Effector memory CD8-positive, alpha-beta T cell (primary cell): ENCODE results near the gene GLIS1.
A peak's percentile ranks its signal among the peaks of the same experiment; 100 is the strongest.
"Not testable (repeated sequence)": the region's sequence is repeated elsewhere in the genome, so short reads cannot be mapped to it uniquely, and the experiment has no call there.

Source experiments
- ATAC-seq: fragments of 150-1000 bp; cut with Tn5 transposase; replicated peaks from 2 replicates; pipeline ENCODE4 v1.10.0; 2021; ENCODE audit warnings: mild to moderate bottlenecking, moderate library complexity
- DNase-seq, 3 experiments: peaks; one replicate each; pipeline ENCODE4 v3.0.0; 2021
- H3K27ac Mint-ChIP-seq, 2 donors: one replicate each; pipeline ENCODE4 v1.8.0; 2022; ENCODE audit warnings: mild to moderate bottlenecking in 2 of 2, mixed read lengths in 2 of 2, moderate library complexity in 2 of 2
- H3K27me3 Mint-ChIP-seq, 2 donors: one replicate each; pipeline ENCODE4 v1.8.0; 2022; ENCODE audit warnings: mixed read lengths in 2 of 2
- H3K36me3 Mint-ChIP-seq: one replicate; pipeline ENCODE4 v1.8.0; 2022; ENCODE audit warnings: mild to moderate bottlenecking, moderate library complexity, mixed read lengths; ENCODE audit not compliant: insufficient read depth
- H3K4me1 Mint-ChIP-seq, 2 donors: one replicate each; pipeline ENCODE4 v1.8.0; 2022; ENCODE audit warnings: low read depth in 2 of 2, mixed read lengths in 2 of 2
- H3K4me3 Mint-ChIP-seq, 2 donors: one replicate each; pipeline ENCODE4 v1.8.0; 2022; ENCODE audit warnings: mild to moderate bottlenecking in 2 of 2, mixed read lengths in 2 of 2, moderate library complexity in 2 of 2
- H3K9me3 Mint-ChIP-seq, 2 donors: one replicate each; pipeline ENCODE4 v1.8.0; 2022; ENCODE audit warnings: mixed read lengths in 2 of 2

The GLIS1 gene

GRCh38 chr1:53653631-53654030, 85.3 kb downstream of the GLIS1 start:
- Mint-ChIP-seq H3K27me3 (peaks cover 10 to 45% of the 10 kb centered on the region in 2 donors), H3K9me3 (no peaks in the 10 kb centered on the region), H3K4me1 (no peaks in the 10 kb centered on the region), H3K27ac (no peak overlapping the region), H3K36me3 (no peaks in the 10 kb centered on the region), H3K4me3 (no peak overlapping the region)
- no peak for DNase-seq
- ATAC-seq, result no peak

- Mint-ChIP-seq H3K4me1 (no peaks in the 10 kb centered on the region), H3K27ac (no peak overlapping the region), H3K27me3 (peaks cover 9 to 45% of the 10 kb centered on the region in 2 donors), H3K36me3 (no peaks in the 10 kb centered on the region), H3K9me3 (no peaks in the 10 kb centered on the region), H3K4me3 (no peak overlapping the region)
- DNase-seq (no peak), ATAC-seq (no peak)
Observed at GRCh38 chr1:53653200-53653575, 85.8 kb downstream of the GLIS1 start.

DNA sequence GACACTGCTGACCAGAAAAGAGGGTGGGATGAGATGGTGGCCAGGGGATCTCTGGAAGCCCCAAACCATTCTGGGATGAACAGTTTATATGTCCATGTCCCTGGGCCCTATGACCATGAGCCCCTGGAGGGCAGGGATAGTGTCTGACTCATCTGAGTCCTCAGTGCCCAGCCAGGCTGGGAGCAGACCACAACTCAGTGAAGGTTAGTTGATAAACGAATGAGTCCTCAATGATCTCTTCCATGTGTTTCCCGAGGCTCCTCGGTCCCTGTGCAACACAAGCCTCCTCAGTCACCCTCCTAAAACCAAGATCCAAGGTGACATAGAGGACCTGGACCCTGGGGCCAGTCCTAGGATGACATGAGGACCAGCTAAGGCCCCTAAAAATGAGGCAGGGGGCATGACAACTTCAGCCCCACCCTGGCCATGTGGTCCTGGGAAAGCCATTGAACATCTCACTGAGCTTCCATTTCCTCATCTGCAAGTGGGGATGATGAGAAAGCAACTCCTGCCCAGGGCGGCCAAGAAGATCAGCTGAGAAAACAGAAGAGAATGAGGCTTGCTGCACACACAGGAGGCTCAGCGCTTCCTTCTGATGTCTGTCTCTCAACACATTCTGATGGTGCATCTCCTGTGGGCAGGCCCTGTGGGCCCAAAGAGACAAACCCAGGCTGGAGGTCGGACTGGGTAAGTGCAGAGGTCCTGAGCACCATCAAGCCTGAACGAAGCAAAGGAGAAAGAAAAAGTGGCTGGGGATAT, 86.3 kb downstream of the GLIS1 start:
- H3K4me1 Mint-ChIP-seq, result no peaks in the 10 kb centered on the region
- no peak overlapping the region for H3K4me3 Mint-ChIP-seq
- H3K27me3 Mint-ChIP-seq, result peaks cover 6 to 45% of the 10 kb centered on the region in 2 donors
- DNase-seq, result no peak
- no peaks in the 10 kb centered on the region for H3K9me3 Mint-ChIP-seq
- H3K27ac Mint-ChIP-seq, result no peak overlapping the region
- no peaks in the 10 kb centered on the region for H3K36me3 Mint-ChIP-seq
- ATAC-seq, result no peak

- Mint-ChIP-seq H3K9me3 (no peaks in the 10 kb centered on the region), H3K27me3 (peaks cover 2 to 40% of the 10 kb centered on the region in 2 donors), H3K27ac (no peak overlapping the region), H3K4me1 (no peaks in the 10 kb centered on the region), H3K4me3 (no peak overlapping the region), H3K36me3 (no peaks in the 10 kb centered on the region)
- no peak for ATAC-seq
- DNase-seq, result no peak
Observed at GRCh38 chr1:53651356-53651755, 87.6 kb downstream of the GLIS1 start.

GRCh38 chr1:53648516-53648915, 90.4 kb downstream of the GLIS1 start:
- DNase-seq (no peak), ATAC-seq (no peak)
- no peak overlapping the region for H3K4me3 Mint-ChIP-seq

DNA sequence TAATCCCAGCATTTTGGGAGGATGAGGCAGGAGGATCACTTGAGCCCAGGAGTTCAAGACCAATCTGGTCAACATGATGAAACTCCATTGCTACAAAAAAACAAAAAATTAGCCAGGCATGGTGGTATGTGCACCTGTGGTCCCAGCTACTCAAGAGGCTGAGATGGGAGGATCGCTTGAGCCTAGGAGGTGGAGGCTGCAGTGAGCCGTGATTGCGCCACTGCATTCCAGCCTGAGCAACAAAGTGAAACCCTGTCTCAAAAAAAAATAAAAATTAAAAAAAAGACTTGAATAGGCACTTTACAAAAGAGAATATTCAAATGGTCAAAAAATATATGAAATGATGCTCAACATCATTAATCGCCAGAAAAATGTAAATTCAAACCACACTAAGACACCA, 91.0 kb downstream of the GLIS1 start:
- H3K36me3 Mint-ChIP-seq, H3K4me1 Mint-ChIP-seq, H3K4me3 Mint-ChIP-seq, DNase-seq, H3K27ac Mint-ChIP-seq, ATAC-seq, H3K9me3 Mint-ChIP-seq: not testable (repeated sequence)
- peaks cover 0 to 22% of the 10 kb centered on the region in 2 donors for H3K27me3 Mint-ChIP-seq

More at GRCh38 chr1:53648516-53648915, 90.4 kb downstream of the GLIS1 start:
- Mint-ChIP-seq H3K36me3 (no peaks in the 10 kb centered on the region), H3K9me3 (no peaks in the 10 kb centered on the region), H3K27ac (peak overlapping the region in 1 of 2 donors; percentile 4), H3K27me3 (peaks cover 0 to 22% of the 10 kb centered on the region in 2 donors), H3K4me1 (no peaks in the 10 kb centered on the region)

GRCh38 chr1:53646732-53647131, 92.2 kb downstream of the GLIS1 start:
- no peak for DNase-seq
- H3K4me1 Mint-ChIP-seq, result no peaks in the 10 kb centered on the region
- no peak for ATAC-seq
- H3K9me3 Mint-ChIP-seq, result no peaks in the 10 kb centered on the region
- H3K36me3 Mint-ChIP-seq, result no peaks in the 10 kb centered on the region
- no peak overlapping the region for H3K4me3 Mint-ChIP-seq
- H3K27me3 Mint-ChIP-seq, result peaks cover 0 to 22% of the 10 kb centered on the region in 2 donors
- H3K27ac Mint-ChIP-seq, result no peak overlapping the region

DNA sequence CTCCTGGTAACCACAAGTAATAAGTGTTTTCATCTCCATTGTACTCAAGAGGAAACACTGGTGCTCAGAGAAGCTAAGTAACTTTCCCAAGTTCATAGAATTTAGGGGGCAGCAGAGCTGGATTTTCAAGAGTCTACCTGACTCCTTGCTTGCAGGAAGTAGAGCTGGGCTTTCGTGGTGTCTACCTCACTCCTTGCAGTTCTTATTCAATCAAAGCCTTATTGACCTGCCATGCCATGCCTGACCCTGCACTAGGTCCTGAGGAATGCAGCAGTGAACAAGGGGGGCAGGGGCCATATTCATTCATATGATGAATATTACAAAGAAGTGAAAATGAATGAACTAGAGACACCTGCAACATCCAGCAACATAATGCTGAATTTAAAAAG, 93.3 kb downstream of the GLIS1 start:
- ATAC-seq, result no peak
- no peak for DNase-seq
- Mint-ChIP-seq H3K27ac (no peak overlapping the region), H3K9me3 (no peaks in the 10 kb centered on the region), H3K36me3 (no peaks in the 10 kb centered on the region), H3K27me3 (peaks cover 0 to 22% of the 10 kb centered on the region in 2 donors), H3K4me1 (no peaks in the 10 kb centered on the region), H3K4me3 (no peak overlapping the region)

- Mint-ChIP-seq H3K4me3 (no peak overlapping the region), H3K27ac (no peak overlapping the region), H3K36me3 (no peaks in the 10 kb centered on the region), H3K4me1 (no peaks in the 10 kb centered on the region), H3K27me3 (peaks cover 0 to 22% of the 10 kb centered on the region in 2 donors), H3K9me3 (no peaks in the 10 kb centered on the region)
- no peak for ATAC-seq
- DNase-seq, result no peak
Observed at GRCh38 chr1:53644909-53645689, 93.9 kb downstream of the GLIS1 start.

GRCh38 chr1:53644496-53644895, 94.5 kb downstream of the GLIS1 start:
- Mint-ChIP-seq H3K4me1 (no peaks in the 10 kb centered on the region), H3K9me3 (no peaks in the 10 kb centered on the region), H3K36me3 (no peaks in the 10 kb centered on the region), H3K4me3 (no peak overlapping the region), H3K27ac (no peak overlapping the region), H3K27me3 (peaks cover 0 to 22% of the 10 kb centered on the region in 2 donors)
- ATAC-seq (no peak), DNase-seq (no peak)

GRCh38 chr1:53643881-53644390, 95.0 kb downstream of the GLIS1 start:
- no peak for DNase-seq
- no peak overlapping the region for H3K4me3 Mint-ChIP-seq
- no peaks in the 10 kb centered on the region for H3K4me1 Mint-ChIP-seq
- H3K36me3 Mint-ChIP-seq, result no peaks in the 10 kb centered on the region
- no peak overlapping the region for H3K27ac Mint-ChIP-seq
- no peak for ATAC-seq
- H3K27me3 Mint-ChIP-seq, result peaks cover 0 to 22% of the 10 kb centered on the region in 2 donors
- no peaks in the 10 kb centered on the region for H3K9me3 Mint-ChIP-seq

DNA sequence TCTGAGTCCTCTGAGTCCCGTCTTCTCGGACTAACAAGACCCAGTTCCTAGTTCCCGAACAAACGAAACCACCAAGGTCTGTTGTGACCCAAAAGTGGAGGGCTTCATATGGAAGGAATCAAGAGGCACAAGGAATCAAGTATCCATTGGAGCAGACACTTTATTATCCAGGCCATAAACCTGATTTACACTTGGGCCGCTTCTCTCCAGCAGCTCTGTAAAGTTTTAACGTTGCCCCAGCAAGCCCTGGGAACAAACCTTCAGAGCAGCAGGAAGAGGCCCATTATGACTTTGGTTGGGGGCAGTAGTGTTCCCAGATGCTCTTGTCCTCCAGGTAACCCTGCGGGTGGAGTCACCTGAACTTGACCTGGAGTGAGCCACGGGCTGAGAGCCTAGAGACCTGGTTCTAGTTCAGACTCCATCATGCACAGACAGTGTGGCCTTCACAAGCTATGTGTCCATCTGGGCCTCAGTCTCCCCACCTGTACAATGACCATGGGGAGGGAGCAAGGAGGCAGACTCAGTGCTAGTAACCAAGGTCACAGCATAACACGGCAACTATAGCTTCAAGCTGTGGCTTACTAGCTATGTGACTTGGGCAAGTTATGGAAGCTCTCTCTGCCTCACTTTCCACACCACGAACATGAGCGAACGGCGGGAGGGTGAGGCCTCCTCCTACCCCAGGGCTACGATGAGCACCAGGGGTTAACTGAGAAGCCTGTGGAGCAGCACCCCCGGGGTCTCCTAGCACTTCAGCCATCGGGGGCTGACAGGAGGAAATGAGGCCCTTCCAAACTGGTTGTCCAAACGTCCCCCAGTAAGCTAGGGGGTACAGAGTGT, 95.7 kb downstream of the GLIS1 start:
- DNase-seq, result no peak
- Mint-ChIP-seq H3K36me3 (no peaks in the 10 kb centered on the region), H3K9me3 (no peaks in the 10 kb centered on the region), H3K27ac (no peak overlapping the region), H3K4me1 (no peaks in the 10 kb centered on the region), H3K27me3 (peaks cover 0 to 19% of the 10 kb centered on the region in 2 donors), H3K4me3 (no peak overlapping the region)
- ATAC-seq, result no peak

DNA sequence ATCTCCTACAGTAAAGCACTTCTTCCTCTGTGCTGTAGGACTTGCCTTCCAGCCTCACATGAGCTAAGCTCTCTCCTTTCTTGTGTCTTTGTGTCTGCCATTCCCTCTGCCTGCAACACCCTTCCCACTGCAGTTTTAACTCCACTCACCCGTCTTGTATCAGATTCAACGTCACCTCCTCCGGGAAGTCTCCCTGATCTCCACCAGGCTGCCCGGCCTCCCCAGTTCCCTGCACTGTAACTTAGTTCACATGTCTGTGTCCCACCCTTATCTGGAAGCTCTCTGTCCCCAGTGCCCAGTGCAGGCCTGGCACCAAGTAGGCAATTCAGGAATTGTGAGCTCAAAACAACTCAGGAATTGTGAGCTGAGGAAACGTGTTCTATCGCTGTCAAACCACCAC, 96.4 kb downstream of the GLIS1 start:
- Mint-ChIP-seq H3K9me3 (no peaks in the 10 kb centered on the region), H3K27ac (no peak overlapping the region)

More for the DNA sequence above, 96.4 kb downstream of the GLIS1 start:
- H3K4me1 Mint-ChIP-seq, result no peaks in the 10 kb centered on the region
- no peak for ATAC-seq
- no peak for DNase-seq
- H3K4me3 Mint-ChIP-seq, result no peak overlapping the region
- H3K36me3 Mint-ChIP-seq, result no peaks in the 10 kb centered on the region
- H3K27me3 Mint-ChIP-seq, result peaks cover 0 to 18% of the 10 kb centered on the region in 2 donors
